MCF 10A (cell line): ENCODE measurements around the gene NEU2. TPM values are rescaled to one million over a fixed set of nuclear protein-coding genes. Genes with fewer than 3 reads are reported as not detected.

Experiments used
- BruUV-seq: library from RNA; stranded (reverse); fragments of 400-500 nt; replicated peaks from 2 replicates; lab custom pipeline; 2021; lab: Mats Ljungman, UMichigan
- CTCF ChIA-PET: fragments of 300-600 bp; sonication (Branson Sonifier 250); formaldehyde crosslinking; extraction: SDS; loops from one replicate; lab custom pipeline; 2021; ENCODE audit warnings: antibody characterized with exemption, inconsistent platforms; lab: Yijun Ruan, JAX
- POLR2A ChIA-PET: fragments of 300-600, 350-650 bp; sonication (Branson Sonifier 250); formaldehyde crosslinking; extraction: SDS; loops from one replicate; lab custom pipeline; 2020; ENCODE audit warnings: antibody characterized with exemption, inconsistent platforms; lab: Yijun Ruan, JAX
- DNase-seq: peaks from one replicate; pipeline ENCODE4 v3.0.0-alpha.2; 2018; ENCODE audit not compliant: unreplicated experiment
- H3K27ac Mint-ChIP-seq: one replicate; pipeline ENCODE4 v1.8.0; 2022; ENCODE audit warnings: mild to moderate bottlenecking, low read depth, mixed read lengths; ENCODE audit not compliant: unreplicated experiment
- H3K27me3 Mint-ChIP-seq: one replicate; pipeline ENCODE4 v1.8.0; 2022; ENCODE audit warnings: mixed read lengths; ENCODE audit not compliant: insufficient read depth, unreplicated experiment
- H3K36me3 Mint-ChIP-seq: one replicate; pipeline ENCODE4 v1.8.0; 2022; ENCODE audit warnings: mild to moderate bottlenecking, moderate library complexity, mixed read lengths; ENCODE audit not compliant: insufficient read depth, unreplicated experiment
- H3K4me1 Mint-ChIP-seq: one replicate; pipeline ENCODE4 v1.8.0; 2022; ENCODE audit warnings: mixed read lengths; ENCODE audit not compliant: insufficient read depth, unreplicated experiment
- H3K4me3 Mint-ChIP-seq: one replicate; pipeline ENCODE4 v1.8.0; 2022; ENCODE audit warnings: mild to moderate bottlenecking, moderate library complexity, mixed read lengths; ENCODE audit not compliant: unreplicated experiment
- H3K9me3 Mint-ChIP-seq: one replicate; pipeline ENCODE4 v1.8.0; 2022; ENCODE audit warnings: mixed read lengths; ENCODE audit not compliant: unreplicated experiment
- CTCF ChIP-seq: fragments of 200-600 bp; IDR thresholded peaks from one replicate; pipeline ENCODE4 v1.8.0; 2022; ENCODE audit warnings: antibody characterized with exemption, mild to moderate bottlenecking; ENCODE audit not compliant: unreplicated experiment
- intact Hi-C: fragments of 100-400 bp; cut with micrococcal nuclease; formaldehyde crosslinking; loops from 2 replicates; pipeline ENCODE4 v1.14.1; 2022
- total RNA-seq: library from RNA; stranded (reverse); gene quantifications from 2 replicates; pipeline ENCODE4 v1.2.3, GENCODE V29; 2022

Gene NEU2
- total RNA-seq, 1 experiment from 2014 or later: not detected

GRCh38 chr2:233079953-233080835 is 47.7 kb downstream of the NEU2 start:
- Mint-ChIP-seq H3K36me3 (no peaks in the 10 kb centered on the region), H3K27ac (no peak overlapping the region), H3K4me3 (no peak overlapping the region), H3K4me1 (no peaks in the 10 kb centered on the region), H3K9me3 (no peaks in the 10 kb centered on the region), H3K27me3 (no peaks in the 10 kb centered on the region)
- BruUV-seq: no TSS peak
- intact Hi-C loops: no loop called here
- no peak for DNase-seq
- ChIA-PET POLR2A (interaction anchor here (0.7 kb wide), 1 partner anchor 179 kb away, joined by 4 read pairs; no protein-coding TSS in a partner anchor), CTCF (interaction anchor here (0.6 kb wide), 1 partner anchor 276 kb away, joined by 3 read pairs; no protein-coding TSS in a partner anchor)
- no peak for TF ChIP-seq CTCF

GRCh38 chr2:233080836-233081229 is 48.4 kb downstream of the NEU2 start:
- no peak for DNase-seq
- no peak for TF ChIP-seq CTCF
- Mint-ChIP-seq H3K36me3 (no peaks in the 10 kb centered on the region), H3K27me3 (no peaks in the 10 kb centered on the region), H3K9me3 (no peaks in the 10 kb centered on the region), H3K4me3 (no peak overlapping the region), H3K4me1 (no peaks in the 10 kb centered on the region), H3K27ac (no peak overlapping the region)
- POLR2A ChIA-PET: no interaction called here
- intact Hi-C loops: no loop called here
- CTCF ChIA-PET: no interaction called here
- no TSS peak for BruUV-seq

GRCh38 chr2:233081232-233081730 is 48.8 kb downstream of the NEU2 start:
- no peak overlapping the region for H3K27ac Mint-ChIP-seq
- no peaks in the 10 kb centered on the region for H3K27me3 Mint-ChIP-seq
- intact Hi-C loops: no loop called here
- no peaks in the 10 kb centered on the region for H3K36me3 Mint-ChIP-seq
- H3K9me3 Mint-ChIP-seq: no peaks in the 10 kb centered on the region
- ChIA-PET POLR2A (no interaction called here), CTCF (no interaction called here)
- no peak for DNase-seq
- H3K4me1 Mint-ChIP-seq: no peaks in the 10 kb centered on the region
- TF ChIP-seq CTCF: no peak
- H3K4me3 Mint-ChIP-seq: no peak overlapping the region
- BruUV-seq: no TSS peak

GRCh38 chr2:233081731-233082221 is 49.3 kb downstream of the NEU2 start:
- no peaks in the 10 kb centered on the region for H3K36me3 Mint-ChIP-seq
- H3K27ac Mint-ChIP-seq: no peak overlapping the region
- no peaks in the 10 kb centered on the region for H3K27me3 Mint-ChIP-seq
- POLR2A ChIA-PET: no interaction called here
- TF ChIP-seq CTCF: no peak
- peaks cover under 1% of the 10 kb centered on the region for H3K4me1 Mint-ChIP-seq
- no peak overlapping the region for H3K4me3 Mint-ChIP-seq
- CTCF ChIA-PET: interaction anchor here (1.1 kb wide), 1 partner anchor 28 kb away, joined by 6 read pairs; no protein-coding TSS in a partner anchor
- H3K9me3 Mint-ChIP-seq: no peaks in the 10 kb centered on the region
- intact Hi-C loops: no loop called here
- no TSS peak for BruUV-seq
- DNase-seq: no peak
